ENCODE data around the gene MLNR. TPM values are rescaled to one million over a fixed set of nuclear protein-coding genes. Genes with fewer than 3 reads are reported as not detected.

MLNR gene
- total RNA-seq, result not detected in 2 replicates

DNA sequence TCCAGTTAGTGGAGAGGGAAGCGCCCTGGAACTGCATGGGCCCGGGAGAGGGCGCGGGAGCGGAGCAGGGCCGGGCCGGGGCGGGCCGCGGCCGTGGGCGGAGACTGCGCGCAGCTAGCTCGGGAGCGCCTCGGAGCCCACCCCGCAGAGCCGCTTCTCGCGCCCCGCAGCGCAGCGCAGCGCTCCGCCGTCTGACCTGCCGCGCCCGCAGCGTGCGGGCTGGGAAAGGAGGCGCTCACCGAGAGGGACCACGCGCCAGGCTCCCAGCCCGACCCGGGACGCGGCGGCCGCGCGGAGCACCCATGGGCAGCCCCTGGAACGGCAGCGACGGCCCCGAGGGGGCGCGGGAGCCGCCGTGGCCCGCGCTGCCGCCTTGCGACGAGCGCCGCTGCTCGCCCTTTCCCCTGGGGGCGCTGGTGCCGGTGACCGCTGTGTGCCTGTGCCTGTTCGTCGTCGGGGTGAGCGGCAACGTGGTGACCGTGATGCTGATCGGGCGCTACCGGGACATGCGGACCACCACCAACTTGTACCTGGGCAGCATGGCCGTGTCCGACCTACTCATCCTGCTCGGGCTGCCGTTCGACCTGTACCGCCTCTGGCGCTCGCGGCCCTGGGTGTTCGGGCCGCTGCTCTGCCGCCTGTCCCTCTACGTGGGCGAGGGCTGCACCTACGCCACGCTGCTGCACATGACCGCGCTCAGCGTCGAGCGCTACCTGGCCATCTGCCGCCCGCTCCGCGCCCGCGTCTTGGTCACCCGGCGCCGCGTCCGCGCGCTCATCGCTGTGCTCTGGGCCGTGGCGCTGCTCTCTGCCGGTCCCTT is at the start of gene MLNR:
Gene MLNR (plus strand): TSS at position 303 of the 820 bp plus-strand sequence. CDS start 0 bp downstream, at position 303.

DNA sequence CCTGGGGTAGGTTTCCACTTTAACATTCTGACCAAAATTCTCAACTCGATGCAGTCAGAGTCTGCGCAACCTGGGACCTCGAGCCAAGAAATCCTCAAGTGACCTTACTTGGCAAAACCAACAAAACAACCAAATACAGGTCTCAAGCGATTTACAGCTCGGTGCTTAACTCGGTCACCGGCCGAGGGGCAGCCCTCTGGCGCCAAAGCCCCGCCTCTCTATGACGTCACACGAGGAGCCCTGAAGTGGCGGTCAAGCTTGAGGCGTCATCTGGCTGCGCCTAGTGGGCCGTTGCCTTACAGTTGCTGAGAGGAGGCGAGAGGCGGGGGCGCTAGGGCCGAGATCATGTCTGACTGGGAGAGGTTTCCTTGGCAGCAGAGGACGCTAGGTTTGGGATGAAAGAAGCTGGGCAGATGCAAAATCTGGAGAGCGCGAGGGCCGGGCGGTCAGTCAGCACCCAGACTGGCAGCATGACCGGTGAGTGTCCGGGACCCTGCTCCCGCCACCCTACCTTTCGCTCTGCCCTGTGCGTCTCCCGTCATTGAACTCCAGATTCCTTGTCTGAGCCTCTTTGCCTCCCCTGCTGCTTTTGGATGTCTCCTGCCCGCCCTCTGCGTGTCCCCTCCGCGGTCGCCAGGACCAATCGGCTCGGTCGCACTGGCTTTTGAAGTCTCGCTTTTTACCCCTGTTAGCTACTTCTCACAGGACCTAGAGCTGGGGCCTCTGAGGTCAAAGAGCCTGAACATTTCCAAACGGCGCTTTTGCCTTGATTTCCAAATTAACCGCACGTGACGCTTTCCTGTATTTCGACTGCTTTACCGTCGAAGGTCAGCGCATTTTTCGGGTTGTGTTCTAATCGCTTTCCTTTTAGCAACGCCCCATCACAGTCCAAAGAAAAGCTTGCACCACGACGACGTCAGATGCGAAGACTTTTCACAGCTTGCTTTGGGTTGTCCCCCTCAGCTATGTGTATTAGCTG is 27.8 kb downstream of the MLNR start, which contains the start of gene CDADC1:
Gene CDADC1 (plus strand): TSS at position 283 of the 979 bp plus-strand sequence. CDS start 113 bp downstream, at position 396.

Other genes starting within 250 kb of the MLNR start
- gene FNDC3A, start 244.4 kb upstream of the MLNR start, total RNA-seq, result 11.8 and 21.2 TPM in 2 replicates
- gene CDADC1, start 27.6 kb downstream of the MLNR start, total RNA-seq, result 2.0 and 2.4 TPM in 2 replicates
- gene CAB39L, start 223.7 kb downstream of the MLNR start, total RNA-seq, result 7.8 and 8.4 TPM in 2 replicates
- 2.4 and 2.8 TPM in 2 replicates for gene SETDB2, start 223.9 kb downstream of the MLNR start, total RNA-seq